Measurements from ENCODE around the gene CCDC80.

DNA sequence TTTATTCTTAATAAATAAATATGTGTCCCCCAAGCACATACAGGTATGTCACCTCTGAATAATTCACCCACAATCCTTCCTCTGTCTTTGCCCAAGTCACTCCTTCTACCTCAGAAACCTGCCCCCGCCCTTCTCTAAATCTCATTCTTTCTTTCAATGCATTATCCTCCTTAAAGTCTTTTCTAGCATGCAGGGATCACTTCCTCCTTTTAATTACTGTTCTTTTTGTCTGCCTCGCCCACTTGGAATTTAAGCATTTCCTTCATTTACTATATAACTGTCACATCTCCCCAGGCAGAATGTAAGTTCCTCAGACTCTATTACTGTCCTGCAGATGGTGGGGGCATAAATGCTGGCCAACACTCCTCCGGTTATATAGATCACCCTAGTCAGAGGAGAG lies 7.8 kb downstream of the CCDC80 start:
- TF ChIP-seq CTCF (IDR thresholded peaks at IDR 0.05; ENCODE audit: insufficient read depth, low read length) (no peak), SPI1 (IDR thresholded peaks at IDR 0.05; ENCODE audit: borderline replicate concordance, low read depth) (peak; percentile 48; the same call in 1 of the 2 replicates), REST (IDR thresholded peaks at IDR 0.05; ENCODE audit: insufficient replicate concordance, low read depth) (no peak), POLR2AphosphoS5 (IDR thresholded peaks at IDR 0.05; ENCODE audit: low read depth) (no peak)

All from HL-60 (cell line).